Anterior cingulate cortex (tissue), 58 donors: ENCODE results near the gene TMEM117.
"Not testable (repeated sequence)": the region's sequence is repeated elsewhere in the genome, so short reads cannot be mapped to it uniquely, and the experiment has no call there.

Experiments
- DNase-seq, 58 donors: peaks; one replicate each; lab custom pipeline; 2025; lab: John Stamatoyannopoulos, UW

The TMEM117 gene

GRCh38 chr12:43836475-43836989 is 651 bp downstream of the TMEM117 start:
- peak in 5 of 58 donors; percentile 6 to 39 (median 14) for DNase-seq

- DNase-seq = no peak
These were observed 4.5 kb downstream of the TMEM117 start for GRCh38 chr12:43840338-43840737.

GRCh38 chr12:43841253-43841652 is 5.4 kb downstream of the TMEM117 start:
- DNase-seq = no peak

GRCh38 chr12:43842259-43842658 is 6.4 kb downstream of the TMEM117 start:
- no peak for DNase-seq

- DNase-seq = not testable (repeated sequence)
These were observed 11.7 kb downstream of the TMEM117 start for GRCh38 chr12:43847425-43848225.

- DNase-seq = no peak
These were observed 12.3 kb downstream of the TMEM117 start for GRCh38 chr12:43848226-43848507.

- no peak for DNase-seq
These were observed 12.9 kb downstream of the TMEM117 start for GRCh38 chr12:43848786-43849185.

GRCh38 chr12:43852744-43853143 is 16.9 kb downstream of the TMEM117 start:
- DNase-seq = no peak

GRCh38 chr12:43856972-43857371 is 21.1 kb downstream of the TMEM117 start:
- DNase-seq = no peak

GRCh38 chr12:43858096-43858495 is 22.2 kb downstream of the TMEM117 start:
- DNase-seq = peak in 9 of 58 donors; percentile 6 to 51 (median 20)

GRCh38 chr12:43858991-43859390 is 23.1 kb downstream of the TMEM117 start:
- DNase-seq = no peak

GRCh38 chr12:43861015-43861839 is 25.3 kb downstream of the TMEM117 start:
- DNase-seq = no peak

GRCh38 chr12:43861840-43862150 is 25.9 kb downstream of the TMEM117 start:
- no peak for DNase-seq

- DNase-seq = no peak
These were observed 28.0 kb downstream of the TMEM117 start for GRCh38 chr12:43863770-43864366.

GRCh38 chr12:43864557-43864956 is 28.7 kb downstream of the TMEM117 start:
- not testable (repeated sequence) for DNase-seq

- DNase-seq = no peak
These were observed 33.3 kb downstream of the TMEM117 start for GRCh38 chr12:43869184-43869583.

- not testable (repeated sequence) for DNase-seq
These were observed 33.9 kb downstream of the TMEM117 start for GRCh38 chr12:43869765-43870164.

- DNase-seq = not testable (repeated sequence)
These were observed 35.4 kb downstream of the TMEM117 start for GRCh38 chr12:43871258-43871657.

GRCh38 chr12:43872396-43872795 is 36.5 kb downstream of the TMEM117 start:
- DNase-seq = no peak

- DNase-seq = no peak
These were observed 42.2 kb downstream of the TMEM117 start for GRCh38 chr12:43878050-43878449.

- DNase-seq = no peak
These were observed 44.7 kb downstream of the TMEM117 start for GRCh38 chr12:43880547-43880946.
